Natural killer cell (primary cell): Measurements from ENCODE around the gene STUB1. TPM values are rescaled to one million over a fixed set of nuclear protein-coding genes. Genes with fewer than 3 reads are reported as not detected.

Experiments used
- ATAC-seq, 3 donors: fragments of 150-1000 bp in 2 of 3; fragments of 200-7000 bp in 1 of 3; cut with Tn5 transposase; 1 replicate in 1 of 3; 2 replicates in 2 of 3; pipeline ENCODE4 v1.10.0; 2021; ENCODE audit warnings: mild to moderate bottlenecking in 2 of 3, moderate library complexity in 2 of 3
- DNase-seq, 2 donors: peaks; one replicate each; pipeline versions ENCODE4 v3.0.0 to v3.0.0-alpha.2; 2013 to 2021; ENCODE audit warnings: mixed read lengths in 1 of 2
- H3K27ac ChIP-seq: one replicate; pipeline ENCODE4 v1.5.1; 2013; ENCODE audit warnings: mild to moderate bottlenecking, low read length
- H3K27me3 ChIP-seq: one replicate; pipeline ENCODE4 v1.6.1; 2013; ENCODE audit warnings: low read length; ENCODE audit not compliant: control insufficient read depth, insufficient read depth
- H3K36me3 ChIP-seq: one replicate; pipeline ENCODE4 v1.6.1; 2013; ENCODE audit warnings: low read length; ENCODE audit not compliant: control insufficient read depth, insufficient read depth
- H3K4me1 ChIP-seq: one replicate; pipeline ENCODE4 v1.6.1; 2013; ENCODE audit warnings: low read length; ENCODE audit not compliant: control insufficient read depth, insufficient read depth
- H3K4me3 ChIP-seq: one replicate; pipeline ENCODE4 v1.5.1; 2013; ENCODE audit warnings: low read length
- H3K9me3 ChIP-seq: one replicate; pipeline ENCODE4 v1.6.1; 2013; ENCODE audit warnings: low read length; ENCODE audit not compliant: control insufficient read depth, insufficient read depth
- H3K27ac Mint-ChIP-seq, 2 donors: one replicate each; pipeline ENCODE4 v1.8.0; 2022; ENCODE audit warnings: mild to moderate bottlenecking in 2 of 2, mixed read lengths in 2 of 2, moderate library complexity in 1 of 2
- H3K27me3 Mint-ChIP-seq, 2 donors: one replicate each; pipeline ENCODE4 v1.8.0; 2022; ENCODE audit warnings: low read depth in 2 of 2, mixed read lengths in 2 of 2
- H3K36me3 Mint-ChIP-seq: one replicate; pipeline ENCODE4 v1.8.0; 2022; ENCODE audit warnings: mixed read lengths
- H3K4me1 Mint-ChIP-seq, 2 donors: one replicate each; pipeline ENCODE4 v1.8.0; 2022; ENCODE audit warnings: mixed read lengths in 2 of 2
- H3K4me3 Mint-ChIP-seq: one replicate; pipeline ENCODE4 v1.8.0; 2022; ENCODE audit warnings: mild to moderate bottlenecking, moderate library complexity, mixed read lengths
- H3K9me3 Mint-ChIP-seq, 2 donors: one replicate each; pipeline ENCODE4 v1.8.0; 2022; ENCODE audit warnings: mixed read lengths in 2 of 2
- WGBS: methylation state at CpG from one replicate; pipeline ENCODE4 v1.1.7; 2013; ENCODE audit warnings: missing lambda C conversion rate; ENCODE audit not compliant: insufficient coverage; 5-methylcytosine and 5-hydroxymethylcytosine counted together
- intact Hi-C: fragments of 100-400 bp; cut with micrococcal nuclease; formaldehyde crosslinking; loops from one replicate; pipeline ENCODE4 v1.14.2; 2022
- total RNA-seq, 4 donors: library from RNA; stranded (reverse); fragments of 120-200 nt in 1 of 4; gene quantifications; one replicate each; pipeline versions ENCODE4 v1.2.3 to v1.2.4, GENCODE V29; 2013 to 2022
- TF ChIP-seq, protein P1 (sequence below): fragments of 200-600 bp; IDR thresholded peaks from one replicate; pipeline ENCODE4 v1.8.0; 2022; ENCODE audit warnings: antibody characterized with exemption

STUB1 gene
- total RNA-seq, 3 donors from 2014 or later (not counting 1 experiment from before 2014, with no cell fraction given): 89.5 to 95.4 (median 93.5) TPM

GRCh38 chr16:634996-635395 lies 45.2 kb upstream of the STUB1 start:
- TF ChIP-seq, protein P1, sequence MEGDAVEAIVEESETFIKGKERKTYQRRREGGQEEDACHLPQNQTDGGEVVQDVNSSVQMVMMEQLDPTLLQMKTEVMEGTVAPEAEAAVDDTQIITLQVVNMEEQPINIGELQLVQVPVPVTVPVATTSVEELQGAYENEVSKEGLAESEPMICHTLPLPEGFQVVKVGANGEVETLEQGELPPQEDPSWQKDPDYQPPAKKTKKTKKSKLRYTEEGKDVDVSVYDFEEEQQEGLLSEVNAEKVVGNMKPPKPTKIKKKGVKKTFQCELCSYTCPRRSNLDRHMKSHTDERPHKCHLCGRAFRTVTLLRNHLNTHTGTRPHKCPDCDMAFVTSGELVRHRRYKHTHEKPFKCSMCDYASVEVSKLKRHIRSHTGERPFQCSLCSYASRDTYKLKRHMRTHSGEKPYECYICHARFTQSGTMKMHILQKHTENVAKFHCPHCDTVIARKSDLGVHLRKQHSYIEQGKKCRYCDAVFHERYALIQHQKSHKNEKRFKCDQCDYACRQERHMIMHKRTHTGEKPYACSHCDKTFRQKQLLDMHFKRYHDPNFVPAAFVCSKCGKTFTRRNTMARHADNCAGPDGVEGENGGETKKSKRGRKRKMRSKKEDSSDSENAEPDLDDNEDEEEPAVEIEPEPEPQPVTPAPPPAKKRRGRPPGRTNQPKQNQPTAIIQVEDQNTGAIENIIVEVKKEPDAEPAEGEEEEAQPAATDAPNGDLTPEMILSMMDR: no peak
- Histone ChIP-seq H3K4me1 (peaks cover 25% of the 10 kb centered on the region), H3K9me3 (no peaks in the 10 kb centered on the region), H3K27me3 (no peaks in the 10 kb centered on the region), H3K36me3 (no peaks in the 10 kb centered on the region), H3K4me3 (no peak overlapping the region), H3K27ac (no peak overlapping the region)
- ATAC-seq: no peak
- DNase-seq: no peak
- H3K4me1 Mint-ChIP-seq: peaks cover 7 to 12% of the 10 kb centered on the region in 2 donors
- 85% methylated on average over 7 of the region's 7 CpGs for WGBS
- no peaks in the 10 kb centered on the region for H3K9me3 Mint-ChIP-seq
- intact Hi-C loops: no loop called here
- H3K4me3 Mint-ChIP-seq: peak overlapping the region; percentile 42
- no peaks in the 10 kb centered on the region for H3K36me3 Mint-ChIP-seq
- peak overlapping the region in 1 of 2 donors; percentile 27 for H3K27ac Mint-ChIP-seq
- peaks cover 0 to 3% of the 10 kb centered on the region in 2 donors for H3K27me3 Mint-ChIP-seq

DNA sequence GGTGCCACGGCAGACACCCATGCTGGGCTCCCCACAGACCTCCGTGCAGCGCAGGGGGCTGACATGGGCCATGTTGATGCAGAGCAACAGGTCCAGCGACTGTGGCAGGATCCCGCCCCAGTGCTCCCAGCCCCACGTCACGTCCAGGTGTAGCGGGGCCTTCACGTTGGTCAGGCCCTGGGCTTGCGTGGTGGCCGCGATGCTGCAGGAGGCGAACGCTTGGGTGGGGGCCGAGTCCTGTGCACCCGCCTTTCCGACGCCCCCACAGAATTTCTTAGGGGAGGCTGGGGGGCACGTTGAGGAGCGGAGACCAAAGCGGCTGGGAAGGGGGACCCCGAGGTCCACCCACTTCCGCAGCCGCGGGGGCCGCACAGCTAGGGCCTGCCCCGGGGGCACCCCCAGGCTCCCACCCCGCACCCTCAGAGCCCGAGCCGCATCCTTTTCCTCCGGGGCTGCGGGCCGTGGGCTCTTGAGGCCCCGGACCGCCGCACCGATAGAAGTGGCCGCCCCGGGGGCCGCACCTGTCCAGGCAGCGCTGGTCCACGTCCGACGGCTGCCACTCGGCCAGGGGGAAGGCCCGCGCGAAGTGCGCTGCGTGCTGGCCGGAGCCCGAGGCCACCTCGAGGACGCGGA lies 44.5 kb upstream of the STUB1 start:
- peaks cover 7 to 17% of the 10 kb centered on the region in 2 donors for H3K4me1 Mint-ChIP-seq
- H3K4me3 Mint-ChIP-seq: peak overlapping the region; percentile 98
- peak overlapping the region; percentile 14 for H3K27ac ChIP-seq
- H3K27ac Mint-ChIP-seq: peak overlapping the region; percentile 98 to 100
- H3K36me3 ChIP-seq: no peaks in the 10 kb centered on the region
- H3K9me3 ChIP-seq: no peaks in the 10 kb centered on the region
- TF ChIP-seq, protein P1: no peak
- 3% methylated on average over 55 of the region's 55 CpGs for WGBS
- intact Hi-C loops: loop anchor here (1.0 kb wide), 1 partner anchor 46 kb away; no protein-coding TSS in a partner anchor
- peaks cover 0 to 3% of the 10 kb centered on the region in 2 donors for H3K27me3 Mint-ChIP-seq
- H3K27me3 ChIP-seq: no peaks in the 10 kb centered on the region
- no peaks in the 10 kb centered on the region for H3K9me3 Mint-ChIP-seq
- H3K36me3 Mint-ChIP-seq: no peaks in the 10 kb centered on the region
- ATAC-seq (peak in 1 of 3 donors; percentile 0), DNase-seq (no peak)
- H3K4me3 ChIP-seq: peak overlapping the region; percentile 87
- peaks cover 27% of the 10 kb centered on the region for H3K4me1 ChIP-seq

- Histone ChIP-seq H3K4me1 (peaks cover 34% of the 10 kb centered on the region), H3K4me3 (peak within 1 kb of the TSS; percentile 87), H3K9me3 (no peaks in the 10 kb centered on the region), H3K27me3 (no peaks in the 10 kb centered on the region), H3K27ac (peak within 1 kb of the TSS; percentile 82), H3K36me3 (no peaks in the 10 kb centered on the region)
- WGBS: under 1% methylated on average over 91 of the region's 91 CpGs
- peak; percentile 96 for DNase-seq
- intact Hi-C loops: loop anchor here (1.0 kb wide), 1 partner anchor 47 kb away; no protein-coding TSS in a partner anchor
- Mint-ChIP-seq H3K4me3 (peak within 1 kb of the TSS; percentile 98), H3K27me3 (peaks cover 0 to 3% of the 10 kb centered on the region in 2 donors), H3K4me1 (peaks cover 7 to 18% of the 10 kb centered on the region in 2 donors), H3K27ac (peak within 1 kb of the TSS; percentile 98 to 100), H3K36me3 (no peaks in the 10 kb centered on the region), H3K9me3 (no peaks in the 10 kb centered on the region)
- TF ChIP-seq, protein P1: no peak
- ATAC-seq: peak; percentile 82 to 92 (median 86)
Measured at GRCh38 chr16:636206-637080, 43.8 kb upstream of the STUB1 start, which contains the start of gene METTL26. Gene METTL26, minus strand, starts transcription at chr16:636305. Its CDS starts 15 bp downstream, at chr16:636290.
